ENCODE measurements around the gene CHIC2.
"Not testable (repeated sequence)": the region's sequence is repeated elsewhere in the genome, so short reads cannot be mapped to it uniquely, and the experiment has no call there.

DNA sequence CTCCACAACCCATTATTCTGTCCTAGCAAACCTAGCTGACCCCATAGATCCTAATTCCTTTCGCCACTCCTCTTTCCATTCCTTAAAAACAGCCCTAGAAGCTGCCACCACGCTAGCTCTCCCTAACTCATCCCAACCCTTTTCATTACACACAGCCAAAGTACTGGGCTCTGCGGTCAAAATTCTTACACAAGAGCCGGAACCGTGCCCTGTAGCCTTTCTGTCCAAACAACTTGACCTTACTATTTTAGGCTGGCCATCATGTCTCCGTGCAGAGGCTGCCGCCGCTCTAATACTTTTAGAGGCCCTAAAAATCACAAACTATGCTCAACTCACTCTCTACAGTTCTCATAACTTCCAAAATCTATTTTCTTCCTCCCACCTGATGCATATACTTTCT lies 41.4 kb downstream of the CHIC2 start:
- TF ChIP-seq, protein P1, sequence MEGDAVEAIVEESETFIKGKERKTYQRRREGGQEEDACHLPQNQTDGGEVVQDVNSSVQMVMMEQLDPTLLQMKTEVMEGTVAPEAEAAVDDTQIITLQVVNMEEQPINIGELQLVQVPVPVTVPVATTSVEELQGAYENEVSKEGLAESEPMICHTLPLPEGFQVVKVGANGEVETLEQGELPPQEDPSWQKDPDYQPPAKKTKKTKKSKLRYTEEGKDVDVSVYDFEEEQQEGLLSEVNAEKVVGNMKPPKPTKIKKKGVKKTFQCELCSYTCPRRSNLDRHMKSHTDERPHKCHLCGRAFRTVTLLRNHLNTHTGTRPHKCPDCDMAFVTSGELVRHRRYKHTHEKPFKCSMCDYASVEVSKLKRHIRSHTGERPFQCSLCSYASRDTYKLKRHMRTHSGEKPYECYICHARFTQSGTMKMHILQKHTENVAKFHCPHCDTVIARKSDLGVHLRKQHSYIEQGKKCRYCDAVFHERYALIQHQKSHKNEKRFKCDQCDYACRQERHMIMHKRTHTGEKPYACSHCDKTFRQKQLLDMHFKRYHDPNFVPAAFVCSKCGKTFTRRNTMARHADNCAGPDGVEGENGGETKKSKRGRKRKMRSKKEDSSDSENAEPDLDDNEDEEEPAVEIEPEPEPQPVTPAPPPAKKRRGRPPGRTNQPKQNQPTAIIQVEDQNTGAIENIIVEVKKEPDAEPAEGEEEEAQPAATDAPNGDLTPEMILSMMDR (conservative IDR thresholded peaks at IDR 0.05) = not testable (repeated sequence)
- not testable (repeated sequence) for TF ChIP-seq ZFX (IDR thresholded peaks at IDR 0.05)

Measured in C4-2B (cell line).